Smooth muscle cell (in vitro differentiated cells): Measurements from ENCODE around the gene ETFB. TPM values are rescaled to one million over a fixed set of nuclear protein-coding genes. Genes with fewer than 3 reads are reported as not detected.

Experiments
- DNase-seq: peaks from one replicate; lab custom pipeline; 2025; ENCODE audit not compliant: unreplicated experiment; lab: John Stamatoyannopoulos, UW
- H2AFZ ChIP-seq: fragments of 200-600 bp; sonication (generic); 2 replicates; pipeline ENCODE4 v1.6.0; 2016; ENCODE audit warnings: antibody characterized with exemption, low read depth, mild to moderate bottlenecking
- H3F3A ChIP-seq: fragments of 200-600 bp; sonication (generic); 2 replicates; pipeline ENCODE4 v1.6.0; 2017; ENCODE audit warnings: antibody characterized with exemption, low read depth
- H3K27ac ChIP-seq: fragments of 200-600 bp; sonication (generic); 2 replicates; pipeline ENCODE4 v1.5.1; 2016; ENCODE audit warnings: low read depth, mild to moderate bottlenecking
- H3K27me3 ChIP-seq: fragments of 200-600 bp; sonication (generic); 2 replicates; pipeline ENCODE4 v1.6.1; 2016; ENCODE audit warnings: low read depth, mild to moderate bottlenecking
- H3K36me3 ChIP-seq: fragments of 200-600 bp; sonication (generic); 2 replicates; pipeline ENCODE4 v1.5.1; 2016; ENCODE audit warnings: low read depth
- H3K4me1 ChIP-seq: fragments of 200-600 bp; sonication (generic); 2 replicates; pipeline ENCODE4 v1.5.1; 2016; ENCODE audit warnings: low read depth
- H3K4me2 ChIP-seq: fragments of 200-600 bp; sonication (generic); 2 replicates; pipeline ENCODE4 v1.6.0; 2016; ENCODE audit warnings: mild to moderate bottlenecking
- H3K4me3 ChIP-seq: fragments of 200-600 bp; sonication (generic); 2 replicates; pipeline ENCODE4 v1.5.1; 2016; ENCODE audit warnings: mild to moderate bottlenecking
- H3K79me2 ChIP-seq: fragments of 200-600 bp; sonication (generic); 2 replicates; pipeline ENCODE4 v1.6.0; 2016; ENCODE audit warnings: low read depth, mild to moderate bottlenecking
- H3K9ac ChIP-seq: fragments of 200-600 bp; sonication (generic); 2 replicates; pipeline ENCODE4 v1.6.0; 2016; ENCODE audit warnings: low read depth
- H3K9me3 ChIP-seq: fragments of 200-600 bp; sonication (generic); replicated peaks from 2 replicates; pipeline ENCODE4 v1.5.1; 2016; ENCODE audit warnings: low read depth
- H4K20me1 ChIP-seq: fragments of 200-600 bp; sonication (generic); 2 replicates; pipeline ENCODE4 v1.6.0; 2016; ENCODE audit warnings: low read depth
- CTCF ChIP-seq: fragments of 200-600 bp; sonication (generic); IDR thresholded peaks from 2 replicates; pipeline ENCODE4 v1.5.1; 2017; ENCODE audit warnings: borderline replicate concordance, mild to moderate bottlenecking, antibody characterized with exemption; ENCODE audit not compliant: insufficient read depth, poor library complexity, severe bottlenecking
- WGBS: methylation state at CpG from one replicate; pipeline ENCODE4 v1.1.7; 2016; ENCODE audit warnings: low lambda C conversion rate; 5-methylcytosine and 5-hydroxymethylcytosine counted together
- polyA plus RNA-seq: library from polyadenylated mRNA; unstranded; fragments of >200 nt; fragmentation: Nextera tagmentation; extraction: Ambion mirVana; gene quantifications from 2 replicates; pipeline ENCODE4 v1.2.1, GENCODE V29; 2016
- total RNA-seq: library from RNA; depleted of rRNA; stranded (reverse); fragments of >200 nt; gene quantifications from 2 replicates; pipeline ENCODE4 v1.2.3, GENCODE V29; 2014

Gene ETFB
- total and polyA plus RNA-seq, 2 experiments from 2014 or later = 51.1 to 94.5 TPM

- H4K20me1 ChIP-seq = no peaks in the 10 kb centered on the region
These were observed 28.1 kb upstream of the ETFB start for GRCh38 chr19:51394050-51394836.

GRCh38 chr19:51392701-51393100, 26.5 kb upstream of the ETFB start:
- no peak overlapping the region for H3K4me2 ChIP-seq
- TF ChIP-seq CTCF = no peak
- no peaks in the 10 kb centered on the region for H3K9me3 ChIP-seq
- no peaks in the 10 kb centered on the region for H3K27me3 ChIP-seq
- no peak overlapping the region for H3K4me3 ChIP-seq
- no peaks in the 10 kb centered on the region for H3K36me3 ChIP-seq
- H3K79me2 ChIP-seq = no peaks in the 10 kb centered on the region
- WGBS = 48% methylated on average over 1 of the region's 1 CpG
- no peak overlapping the region for H2AFZ ChIP-seq
- no peak overlapping the region for H3K27ac ChIP-seq
- no peaks in the 10 kb centered on the region for H3F3A ChIP-seq
- peaks cover 17% of the 10 kb centered on the region for H3K4me1 ChIP-seq
- DNase-seq = no peak
- no peak overlapping the region for H3K9ac ChIP-seq
- H4K20me1 ChIP-seq = no peaks in the 10 kb centered on the region

More at GRCh38 chr19:51394050-51394836, 28.1 kb upstream of the ETFB start:
- TF ChIP-seq CTCF = no peak
- H3K36me3 ChIP-seq = no peaks in the 10 kb centered on the region
- H3K4me3 ChIP-seq = peak overlapping the region; percentile 48
- H3K79me2 ChIP-seq = no peaks in the 10 kb centered on the region
- 3% methylated on average over 45 of the region's 45 CpGs for WGBS
- H3F3A ChIP-seq = no peaks in the 10 kb centered on the region
- peak; percentile 52 for DNase-seq
- H3K27me3 ChIP-seq = no peaks in the 10 kb centered on the region
- H3K27ac ChIP-seq = peak overlapping the region; percentile 50
- H2AFZ ChIP-seq = peak overlapping the region; percentile 98
- peak overlapping the region; percentile 88 for H3K4me2 ChIP-seq
- peak overlapping the region; percentile 26 for H3K9ac ChIP-seq
- no peaks in the 10 kb centered on the region for H3K9me3 ChIP-seq
- H3K4me1 ChIP-seq = peaks cover 9% of the 10 kb centered on the region

GRCh38 chr19:51391073-51391611, 25.0 kb upstream of the ETFB start:
- peaks cover 21% of the 10 kb centered on the region for H3K4me1 ChIP-seq
- no peak overlapping the region for H3K27ac ChIP-seq
- H2AFZ ChIP-seq = peak overlapping the region; percentile 69
- H3F3A ChIP-seq = no peaks in the 10 kb centered on the region
- no peaks in the 10 kb centered on the region for H3K27me3 ChIP-seq
- no peak overlapping the region for H3K9ac ChIP-seq
- DNase-seq = no peak
- H3K79me2 ChIP-seq = no peaks in the 10 kb centered on the region
- H3K9me3 ChIP-seq = no peaks in the 10 kb centered on the region
- no peaks in the 10 kb centered on the region for H3K36me3 ChIP-seq
- no peak overlapping the region for H3K4me2 ChIP-seq
- no peaks in the 10 kb centered on the region for H4K20me1 ChIP-seq
- 90% methylated on average over 5 of the region's 8 CpGs for WGBS
- no peak overlapping the region for H3K4me3 ChIP-seq
- TF ChIP-seq CTCF = no peak
